Lower leg skin (tissue), 4 donors: Measurements from ENCODE around the gene APOB. TPM values are rescaled to one million over a fixed set of nuclear protein-coding genes. Genes with fewer than 3 reads are reported as not detected.

ENCODE experiments used
- DNase-seq, 2 donors: peaks; one replicate each; pipeline ENCODE4 v3.0.0-alpha.2; 2019; ENCODE audit warnings: low spot score in 2 of 2
- H3K4me3 ChIP-seq: fragments of 200-600 bp; sonication (generic); 2 replicates; pipeline ENCODE4 v1.5.1; 2017; ENCODE audit warnings: mild to moderate bottlenecking, low read depth; ENCODE audit not compliant: poor library complexity, severe bottlenecking
- POLR2A ChIP-seq, 2 donors: fragments of 450-650 bp; IDR thresholded peaks; one replicate each; pipeline ENCODE4 v1.6.1; 2016 to 2017; ENCODE audit warnings: antibody characterized with exemption in 2 of 2, mild to moderate bottlenecking in 1 of 2, moderate library complexity in 1 of 2
- WGBS, 2 donors: methylation state at CpG; one replicate each; pipeline ENCODE4 v1.1.5; 2018; 5-methylcytosine and 5-hydroxymethylcytosine counted together
- intact Hi-C: fragments of 100-400 bp; cut with DNase I; formaldehyde crosslinking; loops from one replicate; pipeline ENCODE4 v1.15.0; 2023; ENCODE audit warnings: low total_unique reads
- total RNA-seq, 4 donors: library from RNA; depleted of rRNA; stranded (reverse); fragments of >200 nt; gene quantifications; one replicate each; pipeline ENCODE4 v1.1.0, GENCODE V29; 2016
- TF ChIP-seq, protein P1 (sequence below), 3 donors: fragments of 450-650 bp; IDR thresholded peaks; one replicate each; pipeline ENCODE4 v1.5.1; 2016; ENCODE audit warnings: antibody characterized with exemption in 3 of 3, mild to moderate bottlenecking in 3 of 3, moderate library complexity in 2 of 3

Gene APOB
- total RNA-seq, 4 donors from 2014 or later = 2.2 to 3.2 (median 2.3) TPM

DNA sequence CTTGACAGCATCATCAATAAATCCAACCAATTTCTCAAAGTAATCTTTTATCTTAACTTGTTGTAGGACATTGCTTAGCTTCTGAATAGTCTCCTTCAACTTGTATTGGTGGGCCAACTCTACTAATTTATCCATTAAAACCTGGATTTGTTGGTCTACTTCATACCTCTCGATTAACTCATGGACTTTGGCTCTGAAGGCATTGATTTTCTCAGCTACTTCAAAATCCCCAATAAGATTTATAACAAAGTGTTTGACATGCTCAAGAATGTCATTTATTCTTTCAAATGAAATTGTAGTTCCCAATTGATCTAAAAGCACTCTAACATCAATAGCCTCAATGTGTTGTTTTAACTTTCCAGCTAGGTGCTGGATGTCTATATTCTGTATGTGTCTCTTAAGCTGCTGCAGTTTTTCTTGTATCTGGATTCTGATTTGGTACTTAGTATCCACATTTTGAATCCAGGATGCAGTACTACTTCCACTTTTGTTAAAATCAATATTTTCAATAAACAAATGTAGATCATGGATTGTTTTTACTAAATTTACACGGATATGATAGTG is 34.1 kb downstream of the APOB start:
- TF ChIP-seq POLR2A (IDR thresholded peaks at IDR 0.05) = no peak
- TF ChIP-seq, protein P1, sequence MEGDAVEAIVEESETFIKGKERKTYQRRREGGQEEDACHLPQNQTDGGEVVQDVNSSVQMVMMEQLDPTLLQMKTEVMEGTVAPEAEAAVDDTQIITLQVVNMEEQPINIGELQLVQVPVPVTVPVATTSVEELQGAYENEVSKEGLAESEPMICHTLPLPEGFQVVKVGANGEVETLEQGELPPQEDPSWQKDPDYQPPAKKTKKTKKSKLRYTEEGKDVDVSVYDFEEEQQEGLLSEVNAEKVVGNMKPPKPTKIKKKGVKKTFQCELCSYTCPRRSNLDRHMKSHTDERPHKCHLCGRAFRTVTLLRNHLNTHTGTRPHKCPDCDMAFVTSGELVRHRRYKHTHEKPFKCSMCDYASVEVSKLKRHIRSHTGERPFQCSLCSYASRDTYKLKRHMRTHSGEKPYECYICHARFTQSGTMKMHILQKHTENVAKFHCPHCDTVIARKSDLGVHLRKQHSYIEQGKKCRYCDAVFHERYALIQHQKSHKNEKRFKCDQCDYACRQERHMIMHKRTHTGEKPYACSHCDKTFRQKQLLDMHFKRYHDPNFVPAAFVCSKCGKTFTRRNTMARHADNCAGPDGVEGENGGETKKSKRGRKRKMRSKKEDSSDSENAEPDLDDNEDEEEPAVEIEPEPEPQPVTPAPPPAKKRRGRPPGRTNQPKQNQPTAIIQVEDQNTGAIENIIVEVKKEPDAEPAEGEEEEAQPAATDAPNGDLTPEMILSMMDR (IDR thresholded peaks at IDR 0.05) = no peak
- intact Hi-C loops = no loop called here
- H3K4me3 ChIP-seq = no peak overlapping the region
- no peak for DNase-seq
- 68 to 72% methylated on average over 2 of the region's 2 CpGs for WGBS, 2 donors

DNA sequence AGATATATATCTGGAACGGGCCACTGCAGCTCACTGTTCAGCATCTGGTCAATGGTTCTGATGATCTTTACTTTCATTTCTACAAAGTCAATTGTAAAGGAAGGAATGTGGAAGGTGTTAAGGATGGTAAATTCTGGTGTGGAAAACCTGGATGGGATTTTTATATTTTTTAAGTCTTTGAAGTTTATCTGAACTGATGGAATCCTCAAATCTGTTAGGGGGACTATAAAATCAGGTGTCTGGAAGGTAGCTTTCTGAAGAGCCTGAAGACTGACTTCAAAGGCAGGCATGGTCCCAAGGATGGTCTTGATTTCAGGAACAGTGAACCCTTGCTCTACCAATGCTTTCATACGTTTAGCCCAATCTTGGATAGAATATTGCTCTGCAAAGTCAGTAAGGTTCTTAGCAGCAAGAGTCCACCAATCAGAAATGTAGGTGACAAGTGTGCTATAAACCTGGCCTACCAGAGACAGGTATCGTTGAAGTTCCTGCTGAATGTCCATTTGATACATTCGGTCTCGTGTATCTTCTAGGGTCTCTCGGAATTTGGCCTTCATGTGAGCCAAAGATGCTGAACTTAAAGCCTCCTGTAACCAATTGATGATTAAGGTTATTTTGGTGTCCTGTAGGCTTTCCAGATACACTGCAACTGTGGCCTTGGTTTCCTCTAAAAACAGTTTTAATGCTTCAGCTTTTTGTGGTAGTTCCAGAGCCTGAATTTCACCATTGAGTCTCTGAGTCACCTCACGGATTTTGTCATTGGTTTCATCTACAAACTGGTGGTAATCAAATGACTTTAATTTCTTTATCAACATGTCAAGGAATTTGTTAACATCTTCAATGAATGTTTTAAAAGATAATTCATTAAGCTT is 34.8 kb downstream of the APOB start:
- 92 to 93% methylated on average over 7 of the region's 7 CpGs for WGBS, 2 donors
- no peak overlapping the region for H3K4me3 ChIP-seq
- intact Hi-C loops = no loop called here
- no peak for TF ChIP-seq POLR2A (IDR thresholded peaks at IDR 0.05)
- TF ChIP-seq, protein P1 (IDR thresholded peaks at IDR 0.05) = no peak
- DNase-seq = no peak

DNA sequence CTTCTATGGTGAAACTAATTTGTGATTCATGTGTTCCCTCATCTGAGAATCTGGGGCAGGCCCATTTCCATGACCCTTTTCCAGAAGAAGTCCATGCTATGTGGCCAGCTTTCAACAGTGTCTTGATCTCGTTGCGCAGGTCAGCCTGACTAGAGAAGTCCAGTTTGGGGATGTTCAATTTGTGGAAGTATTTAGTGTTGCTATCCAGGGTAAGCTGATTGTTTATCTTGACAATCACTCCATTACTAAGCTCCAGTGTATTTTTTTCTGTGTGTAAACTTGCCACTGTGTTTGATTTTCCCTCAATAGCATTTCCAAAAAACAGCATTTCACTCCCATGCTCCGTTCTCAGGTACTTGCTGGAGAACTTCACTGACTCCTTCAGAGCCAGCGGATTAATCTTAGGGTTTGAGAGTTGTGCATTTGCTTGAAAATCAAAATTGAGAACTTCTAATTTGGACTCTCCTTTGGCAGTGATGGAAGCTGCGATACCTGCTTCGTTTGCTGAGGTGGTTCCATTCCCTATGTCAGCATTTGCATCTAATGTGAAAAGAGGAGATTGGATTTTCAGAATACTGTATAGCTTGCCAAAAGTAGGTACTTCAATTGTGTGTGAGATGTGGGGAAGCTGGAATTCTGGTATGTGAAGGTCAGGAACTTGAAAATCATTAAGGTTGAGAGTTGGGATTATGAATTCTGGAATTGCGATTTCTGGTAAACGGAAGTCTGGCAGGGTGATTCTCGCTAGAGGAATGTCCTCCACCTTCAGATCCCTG is 35.7 kb downstream of the APOB start:
- no peak for DNase-seq
- H3K4me3 ChIP-seq = no peak overlapping the region
- TF ChIP-seq, protein P1 (IDR thresholded peaks at IDR 0.05) = no peak
- TF ChIP-seq POLR2A (IDR thresholded peaks at IDR 0.05) = no peak
- intact Hi-C loops = no loop called here
- 92% methylated on average over 9 of the region's 9 CpGs for WGBS, 2 donors

DNA sequence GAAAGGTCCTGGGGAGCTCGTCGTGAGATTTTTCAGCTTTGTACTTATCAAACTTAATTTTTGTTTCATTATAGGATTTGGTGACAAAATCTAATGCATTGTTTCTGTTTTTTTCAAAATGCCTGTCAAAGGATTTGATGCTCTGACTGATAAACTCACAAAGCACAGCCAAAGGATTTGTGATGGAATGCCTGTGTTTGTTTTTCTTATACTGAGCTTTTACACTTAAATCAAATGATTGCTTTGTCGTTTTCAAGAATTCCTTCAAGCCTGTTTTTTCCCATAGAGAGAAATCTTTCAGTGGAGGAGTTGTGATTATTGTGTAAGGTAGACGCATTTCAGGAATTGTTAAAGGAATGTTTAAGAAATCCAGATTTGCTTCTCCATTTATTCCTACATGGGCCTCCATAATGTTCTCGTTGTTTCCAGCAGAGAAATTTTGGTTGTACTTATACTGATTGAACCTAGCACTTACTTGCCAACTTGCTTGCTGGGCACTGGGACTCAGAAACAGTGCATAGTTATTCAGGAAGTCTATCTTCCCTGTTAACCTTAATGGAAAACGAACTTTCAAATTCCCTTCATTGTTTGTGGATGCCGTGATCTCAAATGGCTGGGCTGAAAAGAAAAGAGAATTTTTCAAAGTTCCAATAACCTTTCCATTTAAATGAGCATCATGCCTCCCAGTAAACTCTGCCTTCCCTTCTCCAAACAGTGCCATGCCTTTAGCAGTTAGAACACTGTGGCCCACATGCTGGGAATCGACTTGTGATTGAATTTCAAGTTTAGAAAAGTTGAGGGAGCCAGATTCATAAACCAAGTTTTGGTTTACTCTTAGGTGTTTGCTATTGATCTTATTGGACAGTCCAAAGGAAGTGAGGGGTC is 36.5 kb downstream of the APOB start:
- intact Hi-C loops = no loop called here
- no peak for TF ChIP-seq POLR2A (IDR thresholded peaks at IDR 0.05)
- TF ChIP-seq, protein P1 (IDR thresholded peaks at IDR 0.05) = no peak
- no peak overlapping the region for H3K4me3 ChIP-seq
- 79 to 82% methylated on average over 8 of the region's 8 CpGs for WGBS, 2 donors
- DNase-seq = no peak

DNA sequence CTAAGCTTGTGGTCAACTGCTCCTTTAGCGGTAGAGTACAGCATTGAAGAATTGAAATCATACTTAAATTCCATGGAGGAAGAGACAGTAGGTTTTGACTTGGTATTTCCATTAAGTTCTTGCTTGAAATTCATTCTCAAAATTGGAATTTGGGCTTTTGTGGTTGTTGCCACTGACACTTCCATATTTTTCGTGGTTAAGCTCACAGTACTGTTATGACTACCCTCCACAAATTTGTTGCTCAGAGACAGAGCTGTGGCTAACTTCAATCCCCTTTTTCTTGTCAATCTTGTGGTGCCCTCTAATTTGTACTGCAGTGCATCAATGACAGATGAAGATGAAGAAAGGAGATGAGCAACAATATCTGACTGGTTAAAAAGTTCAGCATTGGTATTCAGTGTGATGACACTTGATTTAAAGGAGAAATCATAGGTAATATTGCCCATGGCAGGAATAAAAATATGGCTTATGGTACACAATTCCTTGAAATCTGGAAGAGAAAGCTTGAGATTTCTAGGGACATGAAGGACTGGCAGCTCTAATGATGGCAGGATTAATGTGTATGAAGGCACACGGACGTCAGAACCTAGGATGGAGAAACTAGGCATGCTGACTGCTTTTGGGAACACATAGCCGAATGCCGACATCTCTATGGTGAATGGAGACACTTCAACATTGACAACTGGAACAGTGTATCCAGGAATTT is 37.3 kb downstream of the APOB start:
- DNase-seq = no peak
- no peak for TF ChIP-seq POLR2A (IDR thresholded peaks at IDR 0.05)
- TF ChIP-seq, protein P1 (IDR thresholded peaks at IDR 0.05) = no peak
- no peak overlapping the region for H3K4me3 ChIP-seq
- intact Hi-C loops = no loop called here
- WGBS, 2 donors = 82 to 87% methylated on average over 6 of the region's 6 CpGs
